HCEC 1CT (cell line): ENCODE results near the gene MMP20.

Source experiments
- DNase-seq: peaks from one replicate; pipeline ENCODE4 v3.0.0-alpha.2; 2017

The MMP20 gene

GRCh38 chr11:102552020-102552419 is 73.1 kb downstream of the MMP20 start:
- no peak for DNase-seq

- no peak for DNase-seq
Observed at GRCh38 chr11:102551169-102551781, 73.9 kb downstream of the MMP20 start.

- DNase-seq = no peak
Observed at GRCh38 chr11:102546923-102547471, 78.1 kb downstream of the MMP20 start.

GRCh38 chr11:102546427-102546826 is 78.7 kb downstream of the MMP20 start:
- no peak for DNase-seq

GRCh38 chr11:102545701-102546100 is 79.4 kb downstream of the MMP20 start:
- no peak for DNase-seq

GRCh38 chr11:102544594-102544993 is 80.5 kb downstream of the MMP20 start:
- no peak for DNase-seq

- no peak for DNase-seq
Observed at GRCh38 chr11:102539567-102539966, 85.6 kb downstream of the MMP20 start.

- DNase-seq = no peak
Observed at GRCh38 chr11:102538932-102539331, 86.2 kb downstream of the MMP20 start.

GRCh38 chr11:102534261-102534872 is 90.8 kb downstream of the MMP20 start:
- peak; percentile 6 for DNase-seq

GRCh38 chr11:102530558-102530957 is 94.6 kb downstream of the MMP20 start, which contains the start of gene MMP7:
Gene MMP7, minus strand, starts transcription at chr11:102530747. Its CDS starts 47 bp downstream, at chr11:102530700.
- DNase-seq = peak; percentile 34

GRCh38 chr11:102528618-102529017 is 96.5 kb downstream of the MMP20 start:
- no peak for DNase-seq

- DNase-seq = peak; percentile 3
Observed at GRCh38 chr11:102527684-102528083, 97.4 kb downstream of the MMP20 start.

- DNase-seq = no peak
Observed at GRCh38 chr11:102527041-102527440, 98.1 kb downstream of the MMP20 start.
